DOHH2 (cell line): ENCODE results near the gene ZC3H14.

Experiments used
- H3F3A ChIP-seq: fragments of 200-600 bp; sonication (generic), shearing (Covaris generic); 2 replicates; pipeline ENCODE4 v1.6.0; 2016; ENCODE audit warnings: antibody characterized with exemption, mild to moderate bottlenecking; ENCODE audit not compliant: control insufficient read depth, insufficient read depth
- H3K27ac ChIP-seq: fragments of 200-600 bp; sonication (generic); 2 replicates; pipeline ENCODE4 v1.5.1; 2014; ENCODE audit warnings: low read depth, mild to moderate bottlenecking, low read length, moderate library complexity
- H3K27me3 ChIP-seq: fragments of 200-600 bp; sonication (generic); 2 replicates; pipeline ENCODE4 v1.6.1; 2014; ENCODE audit warnings: mild to moderate bottlenecking, low read length, mixed read lengths; ENCODE audit not compliant: control insufficient read depth
- H3K36me3 ChIP-seq: fragments of 200-600 bp; sonication (generic); 2 replicates; pipeline ENCODE4 v1.6.1; 2014; ENCODE audit warnings: mild to moderate bottlenecking, low read length, moderate library complexity, mixed read lengths; ENCODE audit not compliant: control insufficient read depth
- H3K4me1 ChIP-seq: fragments of 200-600 bp; sonication (generic); 2 replicates; pipeline ENCODE4 v1.6.1; 2014; ENCODE audit warnings: mild to moderate bottlenecking, low read length, mixed read lengths; ENCODE audit not compliant: control insufficient read depth
- H3K4me2 ChIP-seq: fragments of 200-600 bp; sonication (generic); 2 replicates; pipeline ENCODE4 v1.6.0; 2014; ENCODE audit warnings: mild to moderate bottlenecking, low read length, moderate library complexity
- H3K4me3 ChIP-seq: fragments of 200-600 bp; sonication (generic); 2 replicates; pipeline ENCODE4 v1.5.1; 2014; ENCODE audit warnings: mild to moderate bottlenecking, low read length, mixed read lengths
- H3K79me2 ChIP-seq: fragments of 200-600 bp; sonication (generic); 2 replicates; pipeline ENCODE4 v1.6.1; 2014; ENCODE audit warnings: mild to moderate bottlenecking, low read length, mixed read lengths; ENCODE audit not compliant: control insufficient read depth
- H3K9me2 ChIP-seq: fragments of 200-600 bp; sonication (generic); replicated peaks from 2 replicates; pipeline ENCODE4 v1.6.1; 2014; ENCODE audit warnings: mild to moderate bottlenecking, low read length, mixed read lengths; ENCODE audit not compliant: control insufficient read depth
- H3K9me3 ChIP-seq: fragments of 200-600 bp; sonication (generic); 2 replicates; pipeline ENCODE4 v1.6.1; 2014; ENCODE audit warnings: antibody characterized with exemption, low read length, mixed read lengths; ENCODE audit not compliant: control insufficient read depth, insufficient read depth
- H4K20me1 ChIP-seq: fragments of 200-600 bp; sonication (generic); 2 replicates; pipeline ENCODE4 v1.6.0; 2014; ENCODE audit warnings: low read depth, mild to moderate bottlenecking, antibody characterized with exemption, low read length, moderate library complexity; ENCODE audit not compliant: control insufficient read depth, insufficient read depth
- CTCF ChIP-seq: fragments of 200-600 bp; sonication (generic); IDR thresholded peaks from one replicate; pipeline ENCODE4 v1.5.1; 2014; ENCODE audit warnings: antibody characterized with exemption, mild to moderate bottlenecking, low read depth, low read length; ENCODE audit not compliant: poor library complexity, severe bottlenecking
- EZH2phosphoT487 ChIP-seq: fragments of 200-600 bp; sonication (generic); IDR thresholded peaks from 2 replicates; pipeline ENCODE4 v1.6.1; 2017; ENCODE audit warnings: borderline replicate concordance, mild to moderate bottlenecking, antibody characterized with exemption, low read length, moderate library complexity, mixed read lengths

The ZC3H14 gene

DNA sequence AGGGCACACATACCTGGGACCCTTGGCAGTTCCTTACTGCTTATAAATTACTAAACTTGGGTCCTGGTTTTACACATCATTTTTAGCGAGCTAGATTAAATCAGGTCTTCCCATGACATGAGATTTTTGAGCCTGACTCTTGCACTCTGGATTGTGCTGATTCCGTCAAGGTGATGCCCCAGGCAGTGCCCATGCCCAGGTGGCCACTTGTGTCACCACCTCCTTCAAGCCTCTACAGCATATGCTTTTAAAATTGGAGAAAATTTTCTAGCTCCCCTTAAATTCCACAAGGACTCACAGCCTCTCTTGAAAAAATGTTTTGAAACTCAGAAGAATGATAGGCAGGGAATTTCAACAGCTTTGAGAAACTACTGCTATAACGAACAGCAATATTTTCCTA lies 17.6 kb upstream of the ZC3H14 start:
- no peaks in the 10 kb centered on the region for H3K4me1 ChIP-seq
- no peaks in the 10 kb centered on the region for H3K36me3 ChIP-seq
- no peak overlapping the region for H3K27ac ChIP-seq
- no peak overlapping the region for H3K4me2 ChIP-seq
- 0 out of 2 replicates have a peak, but pooled peaks cover 4% of the 10 kb centered on the region for H3K27me3 ChIP-seq
- TF ChIP-seq CTCF = no peak
- no peak for TF ChIP-seq EZH2phosphoT487
- H3K79me2 ChIP-seq = no peaks in the 10 kb centered on the region
- H4K20me1 ChIP-seq = no peaks in the 10 kb centered on the region
- H3K9me2 ChIP-seq = no peaks in the 10 kb centered on the region
- no peaks in the 10 kb centered on the region for H3K9me3 ChIP-seq
- no peaks in the 10 kb centered on the region for H3F3A ChIP-seq
- H3K4me3 ChIP-seq = no peak overlapping the region

- Histone ChIP-seq H3F3A (no peaks in the 10 kb centered on the region), H3K4me2 (no peak overlapping the region), H3K36me3 (no peaks in the 10 kb centered on the region), H3K27ac (no peak overlapping the region), H3K4me3 (no peak overlapping the region), H3K79me2 (no peaks in the 10 kb centered on the region), H4K20me1 (no peaks in the 10 kb centered on the region), H3K9me2 (no peaks in the 10 kb centered on the region), H3K9me3 (no peaks in the 10 kb centered on the region), H3K4me1 (no peaks in the 10 kb centered on the region), H3K27me3 (0 out of 2 replicates have a peak, but pooled peaks cover 4% of the 10 kb centered on the region)
- no peak for TF ChIP-seq CTCF
- TF ChIP-seq EZH2phosphoT487 = no peak
Measured at GRCh38 chr14:88546621-88547385, 16.0 kb upstream of the ZC3H14 start.

DNA sequence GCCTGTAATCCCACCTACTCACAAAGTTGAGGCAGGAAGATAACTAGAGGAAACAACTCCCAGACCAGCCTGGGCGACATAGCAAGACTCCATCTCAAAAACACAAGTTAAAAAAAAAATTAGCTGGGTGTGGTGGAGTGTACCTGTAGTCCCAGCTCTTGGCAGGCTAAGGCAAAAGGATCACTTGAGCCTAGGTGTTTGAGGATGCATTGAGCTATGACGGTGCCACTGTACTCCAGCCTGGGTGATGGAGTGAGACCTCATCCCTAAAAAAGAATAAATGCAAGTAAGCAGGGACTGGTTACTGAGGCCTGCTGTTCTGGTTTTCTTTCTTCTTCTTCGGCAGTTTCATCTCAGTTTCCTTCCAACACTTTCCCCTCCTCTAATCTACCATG lies 15.5 kb upstream of the ZC3H14 start:
- H3K9me2 ChIP-seq = no peaks in the 10 kb centered on the region
- H3K4me1 ChIP-seq = no peaks in the 10 kb centered on the region
- H3K36me3 ChIP-seq = no peaks in the 10 kb centered on the region
- no peaks in the 10 kb centered on the region for H4K20me1 ChIP-seq
- H3K4me3 ChIP-seq = no peak overlapping the region
- no peaks in the 10 kb centered on the region for H3K79me2 ChIP-seq
- no peaks in the 10 kb centered on the region for H3K9me3 ChIP-seq
- TF ChIP-seq EZH2phosphoT487 (no peak), CTCF (no peak)
- H3K4me2 ChIP-seq = no peak overlapping the region
- no peak overlapping the region for H3K27ac ChIP-seq
- H3K27me3 ChIP-seq = peaks cover 4% of the 10 kb centered on the region; the same call in 1 of the 2 replicates
- no peaks in the 10 kb centered on the region for H3F3A ChIP-seq
